OCI-LY3 (cell line): ENCODE results near the gene CEP78.
A peak's percentile ranks its signal among the peaks of the same experiment; 100 is the strongest.

ENCODE experiments used
- EZH2phosphoT487 ChIP-seq: fragments of 200-600 bp; shearing (Covaris generic); IDR thresholded peaks from 2 replicates; pipeline ENCODE4 v1.6.1; 2018; ENCODE audit warnings: antibody characterized with exemption, mixed run types, low read depth
- TF ChIP-seq, protein P1 (sequence below): fragments of 200-600, 300-600 bp; sonication (generic); IDR thresholded peaks from 2 replicates; pipeline ENCODE4 v1.5.1; 2014; ENCODE audit warnings: antibody characterized with exemption, low read length, low read depth

DNA sequence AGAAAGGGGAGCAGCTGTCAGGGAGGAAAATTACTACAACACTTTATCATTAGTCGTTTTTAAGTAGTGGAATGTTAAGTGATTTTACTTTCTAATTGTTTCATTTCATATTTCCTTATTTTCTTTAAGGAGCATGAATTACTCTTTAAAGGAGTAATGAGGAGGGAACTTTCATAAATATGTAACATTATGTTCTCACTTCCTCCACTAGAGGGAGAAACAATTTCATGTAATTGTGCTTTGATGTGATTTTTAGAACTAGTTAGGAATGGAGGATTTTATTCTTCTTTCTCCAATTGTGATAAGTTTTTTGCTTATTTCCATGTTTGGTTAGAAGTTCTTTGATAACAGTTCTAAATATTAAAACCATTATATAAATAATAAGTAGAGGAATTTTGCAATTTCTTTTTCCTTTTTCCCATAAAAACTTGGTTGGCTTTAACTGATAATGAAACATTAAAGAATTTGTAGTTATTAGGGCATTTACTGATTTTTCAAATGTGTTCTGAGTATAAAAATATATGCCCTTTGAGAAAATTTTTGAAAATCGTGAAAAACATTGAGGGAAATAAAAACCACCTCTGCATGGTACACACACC is 25.6 kb downstream of the CEP78 start:
- TF ChIP-seq, protein P1, sequence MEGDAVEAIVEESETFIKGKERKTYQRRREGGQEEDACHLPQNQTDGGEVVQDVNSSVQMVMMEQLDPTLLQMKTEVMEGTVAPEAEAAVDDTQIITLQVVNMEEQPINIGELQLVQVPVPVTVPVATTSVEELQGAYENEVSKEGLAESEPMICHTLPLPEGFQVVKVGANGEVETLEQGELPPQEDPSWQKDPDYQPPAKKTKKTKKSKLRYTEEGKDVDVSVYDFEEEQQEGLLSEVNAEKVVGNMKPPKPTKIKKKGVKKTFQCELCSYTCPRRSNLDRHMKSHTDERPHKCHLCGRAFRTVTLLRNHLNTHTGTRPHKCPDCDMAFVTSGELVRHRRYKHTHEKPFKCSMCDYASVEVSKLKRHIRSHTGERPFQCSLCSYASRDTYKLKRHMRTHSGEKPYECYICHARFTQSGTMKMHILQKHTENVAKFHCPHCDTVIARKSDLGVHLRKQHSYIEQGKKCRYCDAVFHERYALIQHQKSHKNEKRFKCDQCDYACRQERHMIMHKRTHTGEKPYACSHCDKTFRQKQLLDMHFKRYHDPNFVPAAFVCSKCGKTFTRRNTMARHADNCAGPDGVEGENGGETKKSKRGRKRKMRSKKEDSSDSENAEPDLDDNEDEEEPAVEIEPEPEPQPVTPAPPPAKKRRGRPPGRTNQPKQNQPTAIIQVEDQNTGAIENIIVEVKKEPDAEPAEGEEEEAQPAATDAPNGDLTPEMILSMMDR: peak; percentile 62
- TF ChIP-seq EZH2phosphoT487: no peak
